Prostate gland (tissue), 2 donors: ENCODE results near the gene SPTBN4.

Experiments used
- CTCF ChIP-seq, 4 experiments: fragments of 200-600 bp in 2 of 4; fragments of 450-650 bp in 2 of 4; sonication (generic) in 2 of 4; IDR thresholded peaks; 1 replicate in 3 of 4; 2 replicates in 1 of 4; pipeline ENCODE4 v1.5.1; 2016 to 2019; ENCODE audit warnings: antibody characterized with exemption in 4 of 4, mild to moderate bottlenecking in 2 of 4, moderate library complexity in 2 of 4
- POLR2A ChIP-seq: fragments of 450-650 bp; IDR thresholded peaks from one replicate; pipeline ENCODE4 v1.6.1; 2016; ENCODE audit warnings: antibody characterized with exemption, mild to moderate bottlenecking
- POLR2AphosphoS5 ChIP-seq: sonication (generic); formaldehyde crosslinking; IDR thresholded peaks from one replicate; pipeline ENCODE4 v1.6.1; 2017; ENCODE audit warnings: antibody characterized with exemption

- TF ChIP-seq POLR2AphosphoS5 (no peak), POLR2A (no peak), CTCF (IDR thresholded peaks at IDR 0.05) (no peak)
These were observed 114.7 kb downstream of the SPTBN4 start for GRCh38 chr19:40581531-40581930.
